Tibial nerve (tissue), 4 donors: ENCODE measurements around the gene CCBE1. TPM values are rescaled to one million over a fixed set of nuclear protein-coding genes. Genes with fewer than 3 reads are reported as not detected.

Experiments
- DNase-seq, 2 donors: peaks; one replicate each; pipeline ENCODE4 v3.0.0-alpha.2; 2019; ENCODE audit warnings: low spot score in 2 of 2
- H3K27ac ChIP-seq, 4 donors: fragments of 200-600 bp; sonication (generic) in 3 of 4; one replicate each; pipeline ENCODE4 v1.5.1; 2017 to 2019; ENCODE audit warnings: mild to moderate bottlenecking in 1 of 4
- H3K27me3 ChIP-seq, 2 donors: fragments of 200-600 bp; sonication (generic) in 1 of 2; one replicate each; pipeline versions ENCODE4 v1.5.1 to v1.6.0; 2017 to 2019
- H3K36me3 ChIP-seq, 3 donors: fragments of 200-600 bp; sonication (generic); one replicate each; pipeline ENCODE4 v1.5.1; 2018 to 2019
- H3K4me1 ChIP-seq, 4 donors: fragments of 200-600 bp; sonication (generic) in 3 of 4; one replicate each; pipeline ENCODE4 v1.5.1; 2017 to 2019
- H3K4me3 ChIP-seq, 4 donors: fragments of 200-600 bp; sonication (generic) in 3 of 4; one replicate each; pipeline ENCODE4 v1.5.1; 2017 to 2019; ENCODE audit warnings: mild to moderate bottlenecking in 1 of 4, moderate library complexity in 1 of 4
- H3K9me3 ChIP-seq, 4 donors: fragments of 200-600 bp; sonication (generic) in 3 of 4; one replicate each; pipeline ENCODE4 v1.5.1; 2017 to 2019
- EP300 ChIP-seq, 2 donors: sonication (generic); formaldehyde crosslinking; IDR thresholded peaks; one replicate each; pipeline ENCODE4 v1.6.1; 2017; ENCODE audit warnings: antibody characterized with exemption in 2 of 2, mild to moderate bottlenecking in 1 of 2
- POLR2A ChIP-seq, 2 donors: fragments of 450-650 bp; IDR thresholded peaks; one replicate each; pipeline ENCODE4 v1.6.1; 2017; ENCODE audit warnings: antibody characterized with exemption in 2 of 2, mild to moderate bottlenecking in 2 of 2, moderate library complexity in 2 of 2
- WGBS, 2 donors: methylation state at CpG; one replicate each; pipeline ENCODE4 v1.1.5; 2018; 5-methylcytosine and 5-hydroxymethylcytosine counted together
- total RNA-seq, 4 donors: library from RNA; depleted of rRNA; stranded (reverse); fragments of >200 nt; gene quantifications; one replicate each; pipeline ENCODE4 v1.1.0, GENCODE V29; 2016
- TF ChIP-seq, protein P1 (sequence below), 5 experiments: fragments of 200-600 bp in 3 of 5; fragments of 450-650 bp in 2 of 5; sonication (generic) in 3 of 5; IDR thresholded peaks; one replicate each; pipeline ENCODE4 v1.5.1; 2016 to 2019; ENCODE audit warnings: antibody characterized with exemption in 5 of 5, mild to moderate bottlenecking in 3 of 5, moderate library complexity in 2 of 5

Gene CCBE1
- 1 to 10 TPM in 3 of 4 donors, under 1 TPM in 1; 0.30 to 3.9 (median 1.3) TPM for total RNA-seq

GRCh38 chr18:59697236-59697932, at the start of gene CCBE1:
TSS of gene CCBE1 (minus strand) at chr18:59697423.
- WGBS, 2 donors = 0 to 1% methylated on average over 29 to 35 of the region's 46 CpGs
- Histone ChIP-seq H3K36me3 (no peaks in the 10 kb centered on the region), H3K4me3 (peak within 1 kb of the TSS in 3 of 4 donors; percentile 16 to 46 (median 26)), H3K4me1 (peaks cover 0 to 24% (median 7%) of the 10 kb centered on the region in 4 donors), H3K27me3 (peaks cover 0 to 36% of the 10 kb centered on the region in 2 donors), H3K9me3 (no peaks in the 10 kb centered on the region), H3K27ac (no peak within 1 kb of the TSS)
- TF ChIP-seq EP300 (IDR thresholded peaks at IDR 0.05) = no peak
- TF ChIP-seq, protein P1, sequence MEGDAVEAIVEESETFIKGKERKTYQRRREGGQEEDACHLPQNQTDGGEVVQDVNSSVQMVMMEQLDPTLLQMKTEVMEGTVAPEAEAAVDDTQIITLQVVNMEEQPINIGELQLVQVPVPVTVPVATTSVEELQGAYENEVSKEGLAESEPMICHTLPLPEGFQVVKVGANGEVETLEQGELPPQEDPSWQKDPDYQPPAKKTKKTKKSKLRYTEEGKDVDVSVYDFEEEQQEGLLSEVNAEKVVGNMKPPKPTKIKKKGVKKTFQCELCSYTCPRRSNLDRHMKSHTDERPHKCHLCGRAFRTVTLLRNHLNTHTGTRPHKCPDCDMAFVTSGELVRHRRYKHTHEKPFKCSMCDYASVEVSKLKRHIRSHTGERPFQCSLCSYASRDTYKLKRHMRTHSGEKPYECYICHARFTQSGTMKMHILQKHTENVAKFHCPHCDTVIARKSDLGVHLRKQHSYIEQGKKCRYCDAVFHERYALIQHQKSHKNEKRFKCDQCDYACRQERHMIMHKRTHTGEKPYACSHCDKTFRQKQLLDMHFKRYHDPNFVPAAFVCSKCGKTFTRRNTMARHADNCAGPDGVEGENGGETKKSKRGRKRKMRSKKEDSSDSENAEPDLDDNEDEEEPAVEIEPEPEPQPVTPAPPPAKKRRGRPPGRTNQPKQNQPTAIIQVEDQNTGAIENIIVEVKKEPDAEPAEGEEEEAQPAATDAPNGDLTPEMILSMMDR (IDR thresholded peaks at IDR 0.05) = peak; percentile 46 to 67 (median 58)
- DNase-seq = peak; percentile 28 to 41

- Histone ChIP-seq H3K9me3 (peaks cover 0 to 8% (median 0%) of the 10 kb centered on the region in 4 donors), H3K4me3 (no peak overlapping the region), H3K4me1 (no peaks in the 10 kb centered on the region), H3K27me3 (no peaks in the 10 kb centered on the region), H3K36me3 (no peaks in the 10 kb centered on the region), H3K27ac (no peak overlapping the region)
- TF ChIP-seq POLR2A (IDR thresholded peaks at IDR 0.05) = no peak
- TF ChIP-seq, protein P1 (IDR thresholded peaks at IDR 0.05) = no peak
- no peak for TF ChIP-seq EP300 (IDR thresholded peaks at IDR 0.05)
- 87 to 90% methylated on average over 4 of the region's 4 CpGs for WGBS, 2 donors
- DNase-seq = no peak
These were observed 47.1 kb upstream of the CCBE1 start for GRCh38 chr18:59744271-59744721.

- H3K27ac ChIP-seq = no peak overlapping the region
- H3K27me3 ChIP-seq = no peaks in the 10 kb centered on the region
- H3K9me3 ChIP-seq = peaks cover 0 to 13% (median 0%) of the 10 kb centered on the region in 4 donors
- H3K4me3 ChIP-seq = no peak overlapping the region
- H3K4me1 ChIP-seq = no peaks in the 10 kb centered on the region
- H3K36me3 ChIP-seq = no peaks in the 10 kb centered on the region
- no peak for TF ChIP-seq EP300 (IDR thresholded peaks at IDR 0.05)
- TF ChIP-seq POLR2A (IDR thresholded peaks at IDR 0.05) = no peak
- TF ChIP-seq, protein P1 (IDR thresholded peaks at IDR 0.05) = no peak
- 64 to 66% methylated on average over 3 of the region's 3 CpGs for WGBS, 2 donors
- no peak for DNase-seq
These were observed 46.3 kb upstream of the CCBE1 start for GRCh38 chr18:59743566-59743965.

- H3K27ac ChIP-seq = no peak overlapping the region
- peaks cover 0 to 20% (median 0%) of the 10 kb centered on the region in 4 donors for H3K9me3 ChIP-seq
- no peak for TF ChIP-seq EP300 (IDR thresholded peaks at IDR 0.05)
- no peak for TF ChIP-seq POLR2A (IDR thresholded peaks at IDR 0.05)
- TF ChIP-seq, protein P1 (IDR thresholded peaks at IDR 0.05) = no peak
- no peaks in the 10 kb centered on the region for H3K4me1 ChIP-seq
- WGBS, 2 donors = 80 to 84% methylated on average over 8 of the region's 8 CpGs
- DNase-seq = no peak
- H3K36me3 ChIP-seq = no peaks in the 10 kb centered on the region
- H3K4me3 ChIP-seq = no peak overlapping the region
- no peaks in the 10 kb centered on the region for H3K27me3 ChIP-seq
These were observed 45.3 kb upstream of the CCBE1 start for GRCh38 chr18:59742325-59743111.

GRCh38 chr18:59740141-59740540, 42.9 kb upstream of the CCBE1 start:
- no peaks in the 10 kb centered on the region for H3K4me1 ChIP-seq
- peaks cover 0 to 11% (median 0%) of the 10 kb centered on the region in 4 donors for H3K9me3 ChIP-seq
- no peak overlapping the region for H3K4me3 ChIP-seq
- TF ChIP-seq POLR2A (IDR thresholded peaks at IDR 0.05) = no peak
- TF ChIP-seq EP300 (IDR thresholded peaks at IDR 0.05) = no peak
- TF ChIP-seq, protein P1 (IDR thresholded peaks at IDR 0.05) = no peak
- no peaks in the 10 kb centered on the region for H3K27me3 ChIP-seq
- no peaks in the 10 kb centered on the region for H3K36me3 ChIP-seq
- H3K27ac ChIP-seq = no peak overlapping the region
- no peak for DNase-seq
